Ectodermal cell (in vitro differentiated cells): ENCODE measurements around the gene CMTM7.
A peak's percentile ranks its signal among the peaks of the same experiment; 100 is the strongest.
"Not testable (repeated sequence)": the region's sequence is repeated elsewhere in the genome, so short reads cannot be mapped to it uniquely, and the experiment has no call there.

Experiments
- H3K27ac ChIP-seq: 2 replicates; pipeline ENCODE4 v1.7.0; 2013; ENCODE audit warnings: mild to moderate bottlenecking, low read depth, low read length; ENCODE audit not compliant: insufficient read depth, poor library complexity, severe bottlenecking
- H3K27me3 ChIP-seq: 2 replicates; pipeline ENCODE4 v1.7.0; 2013; ENCODE audit warnings: mild to moderate bottlenecking, low read length; ENCODE audit not compliant: insufficient read depth, control insufficient read depth, poor library complexity, severe bottlenecking
- H3K36me3 ChIP-seq: one replicate; pipeline ENCODE4 v1.7.0; 2013; ENCODE audit warnings: low read length; ENCODE audit not compliant: control insufficient read depth, insufficient read depth
- H3K4me1 ChIP-seq: one replicate; pipeline ENCODE4 v1.7.0; 2013; ENCODE audit warnings: low read length; ENCODE audit not compliant: control insufficient read depth, insufficient read depth
- H3K4me3 ChIP-seq: 2 replicates; pipeline ENCODE4 v1.7.0; 2013; ENCODE audit warnings: low read depth, low read length, control low read depth; ENCODE audit not compliant: insufficient read depth
- H3K9me3 ChIP-seq: 2 replicates; pipeline ENCODE4 v1.7.0; 2013; ENCODE audit warnings: mild to moderate bottlenecking, low read length, moderate library complexity; ENCODE audit not compliant: control insufficient read depth
- WGBS, 2 experiments: methylation state at CpG; one replicate each; pipeline ENCODE4 v1.1.7; 2013; ENCODE audit warnings: missing lambda C conversion rate in 2 of 2; 5-methylcytosine and 5-hydroxymethylcytosine counted together

Gene CMTM7

GRCh38 chr3:32459450-32459849 lies 67.8 kb downstream of the CMTM7 start:
- 85 to 100% methylated on average over 2 to 5 of the region's 5 CpGs for WGBS, 2 experiments
- H3K4me3 ChIP-seq = no peak overlapping the region
- peaks cover 23% of the 10 kb centered on the region for H3K4me1 ChIP-seq
- no peaks in the 10 kb centered on the region for H3K36me3 ChIP-seq
- H3K27ac ChIP-seq = no peak overlapping the region
- no peaks in the 10 kb centered on the region for H3K9me3 ChIP-seq
- no peaks in the 10 kb centered on the region for H3K27me3 ChIP-seq

GRCh38 chr3:32460031-32460749 lies 68.5 kb downstream of the CMTM7 start:
- Histone ChIP-seq H3K27me3 (no peaks in the 10 kb centered on the region), H3K27ac (peak overlapping the region; percentile 64)

GRCh38 chr3:32460817-32461496 lies 69.3 kb downstream of the CMTM7 start:
- not testable (repeated sequence) for H3K27me3 ChIP-seq, H3K9me3 ChIP-seq, H3K4me3 ChIP-seq, H3K36me3 ChIP-seq
- Histone ChIP-seq H3K27ac (peak overlapping the region; percentile 64), H3K4me1 (peaks cover 23% of the 10 kb centered on the region)
- 48 to 50% methylated on average over 10 of the region's 10 CpGs for WGBS, 2 experiments

More at GRCh38 chr3:32460031-32460749, 68.5 kb downstream of the CMTM7 start:
- Histone ChIP-seq H3K9me3 (no peaks in the 10 kb centered on the region), H3K4me1 (peaks cover 23% of the 10 kb centered on the region), H3K36me3 (no peaks in the 10 kb centered on the region), H3K4me3 (no peak overlapping the region)
- 7 to 8% methylated on average over 15 of the region's 15 CpGs for WGBS, 2 experiments

GRCh38 chr3:32462191-32462986 lies 70.7 kb downstream of the CMTM7 start:
- not testable (repeated sequence) for H3K27ac ChIP-seq, H3K36me3 ChIP-seq, H3K4me3 ChIP-seq, H3K9me3 ChIP-seq, H3K27me3 ChIP-seq
- H3K4me1 ChIP-seq = peaks cover 23% of the 10 kb centered on the region
- WGBS, 2 experiments = 74 to 81% methylated on average over 7 to 8 of the region's 9 CpGs

- 95 to 96% methylated on average over 7 of the region's 7 CpGs for WGBS, 2 experiments
- not testable (repeated sequence) for H3K4me3 ChIP-seq, H3K27me3 ChIP-seq, H3K36me3 ChIP-seq, H3K9me3 ChIP-seq, H3K27ac ChIP-seq
- H3K4me1 ChIP-seq = peaks cover 23% of the 10 kb centered on the region
These were observed 71.8 kb downstream of the CMTM7 start for GRCh38 chr3:32463415-32463814.

- H3K9me3 ChIP-seq, H3K36me3 ChIP-seq, H3K27me3 ChIP-seq, H3K27ac ChIP-seq, H3K4me3 ChIP-seq: not testable (repeated sequence)
- 97 to 98% methylated on average over 7 of the region's 7 CpGs for WGBS, 2 experiments
- peaks cover 18% of the 10 kb centered on the region for H3K4me1 ChIP-seq
These were observed 73.1 kb downstream of the CMTM7 start for GRCh38 chr3:32464726-32465125.

GRCh38 chr3:32466808-32467207 lies 75.2 kb downstream of the CMTM7 start:
- H3K36me3 ChIP-seq, H3K4me1 ChIP-seq, H3K27ac ChIP-seq, H3K4me3 ChIP-seq, H3K9me3 ChIP-seq, H3K27me3 ChIP-seq: not testable (repeated sequence)
- WGBS, 2 experiments = 94 to 95% methylated on average over 6 of the region's 6 CpGs

- WGBS, 2 experiments = 38% methylated on average over 40 of the region's 41 CpGs
- Histone ChIP-seq H3K27me3 (no peaks in the 10 kb centered on the region), H3K27ac (no peak overlapping the region), H3K4me3 (no peak overlapping the region), H3K36me3 (no peaks in the 10 kb centered on the region), H3K9me3 (no peaks in the 10 kb centered on the region), H3K4me1 (no peaks in the 10 kb centered on the region)
These were observed 75.8 kb downstream of the CMTM7 start for GRCh38 chr3:32467333-32468070.

GRCh38 chr3:32469151-32469874 lies 77.7 kb downstream of the CMTM7 start:
- Histone ChIP-seq H3K36me3 (no peaks in the 10 kb centered on the region), H3K4me3 (no peak overlapping the region), H3K27ac (no peak overlapping the region), H3K4me1 (no peaks in the 10 kb centered on the region), H3K27me3 (no peaks in the 10 kb centered on the region), H3K9me3 (no peaks in the 10 kb centered on the region)
- WGBS, 2 experiments = 93 to 95% methylated on average over 7 of the region's 7 CpGs
